Subcutaneous adipose tissue (tissue), 4 donors: ENCODE measurements around the gene MIGA2. TPM values are rescaled to one million over a fixed set of nuclear protein-coding genes. Genes with fewer than 3 reads are reported as not detected.

Experiments
- CTCF ChIP-seq: fragments of 450-650 bp; IDR thresholded peaks from one replicate; pipeline ENCODE4 v1.5.1; 2016; ENCODE audit warnings: low read depth, mild to moderate bottlenecking, control low read depth, antibody characterized with exemption, moderate library complexity
- total RNA-seq, 4 donors: library from RNA; depleted of rRNA; stranded (reverse); fragments of >200 nt; gene quantifications; one replicate each; pipeline ENCODE4 v1.1.0, GENCODE V29; 2016

MIGA2 gene
- total RNA-seq, 4 donors from 2014 or later = 8.8 to 50.5 (median 12.4) TPM

DNA sequence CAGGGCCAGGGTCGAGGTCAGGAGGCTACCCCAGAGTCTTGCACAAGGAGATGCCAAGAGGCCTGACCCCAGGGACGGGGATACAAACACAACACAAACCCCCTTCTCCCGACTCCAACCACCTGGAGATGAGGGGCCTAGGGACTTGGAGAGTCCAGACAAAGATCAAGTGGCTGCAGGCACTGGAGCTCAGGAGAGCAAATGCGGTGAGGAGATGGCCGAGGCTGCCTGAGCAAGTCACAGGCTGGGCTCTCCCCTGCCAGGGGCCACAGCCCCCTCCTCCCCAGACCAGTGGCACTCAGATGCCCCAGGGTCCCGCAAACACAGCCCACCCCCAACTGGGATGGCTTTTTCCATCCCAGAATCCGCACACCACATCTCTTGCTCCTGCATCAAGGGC, 24.1 kb upstream of the MIGA2 start:
- TF ChIP-seq CTCF = no peak

GRCh38 chr9:129012893-129013448, 23.5 kb upstream of the MIGA2 start:
- no peak for TF ChIP-seq CTCF

DNA sequence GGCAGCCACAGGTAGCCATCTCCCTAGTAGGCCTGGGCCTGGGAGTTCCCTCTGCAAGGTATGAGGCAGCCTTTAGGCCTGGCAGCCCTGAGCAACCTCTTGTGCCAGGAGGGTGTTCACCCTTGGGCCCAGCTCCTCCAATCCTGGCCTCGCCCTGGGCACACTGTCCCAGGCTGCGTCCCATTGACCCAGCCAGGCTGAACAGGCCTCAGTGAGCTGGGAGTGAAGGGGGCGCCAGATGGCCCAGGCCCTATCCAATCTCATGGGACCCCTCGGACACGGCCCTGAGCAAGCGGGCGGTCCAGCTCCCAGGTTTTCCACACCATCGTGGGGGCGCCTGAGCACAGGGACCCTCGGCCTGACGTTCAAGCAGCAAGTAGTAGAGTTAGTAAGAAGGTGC, 22.8 kb upstream of the MIGA2 start:
- no peak for TF ChIP-seq CTCF

DNA sequence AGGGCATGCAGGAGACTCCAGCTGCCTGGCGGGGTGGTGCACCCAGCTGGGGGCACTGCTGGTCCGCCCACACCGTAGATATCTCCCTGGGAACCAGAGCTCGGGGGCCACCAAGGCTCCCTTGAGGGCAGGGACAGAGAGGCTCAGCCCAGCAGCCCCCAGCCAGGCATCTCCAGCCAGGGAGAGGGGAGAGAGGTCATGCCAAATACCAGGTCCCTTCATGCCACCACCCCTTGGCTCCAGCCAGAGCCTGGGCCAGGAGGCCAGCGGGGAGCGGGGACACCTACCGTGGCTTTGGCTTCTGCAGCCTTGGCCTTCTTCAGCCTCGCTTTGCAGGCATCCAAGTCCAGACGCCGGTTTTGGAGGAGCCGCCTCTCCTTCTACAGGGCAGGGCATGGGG, 22.3 kb upstream of the MIGA2 start:
- no peak for TF ChIP-seq CTCF

DNA sequence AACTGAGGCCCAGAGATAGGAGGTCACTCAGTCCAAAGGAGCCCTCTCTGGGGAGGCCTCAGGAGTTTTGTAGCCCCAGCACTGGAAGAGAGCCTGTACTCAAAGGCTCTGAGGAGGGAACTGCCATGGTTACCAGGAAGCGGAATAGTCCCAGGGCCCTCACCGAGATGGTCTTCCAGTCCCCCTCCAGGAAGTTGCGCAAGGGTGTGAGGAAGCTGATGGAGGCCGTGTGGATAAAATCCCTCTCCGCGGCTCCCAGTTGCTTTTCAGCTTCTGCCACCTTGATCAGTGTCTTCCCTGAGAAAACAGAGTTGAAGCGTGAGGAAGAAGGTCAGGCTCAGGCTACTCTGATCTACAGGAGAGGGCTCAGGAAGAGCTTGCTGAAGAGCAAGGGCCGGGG, 21.8 kb upstream of the MIGA2 start:
- no peak for TF ChIP-seq CTCF

- TF ChIP-seq CTCF = no peak
Measured at GRCh38 chr9:129021091-129021490, 15.3 kb upstream of the MIGA2 start.

DNA sequence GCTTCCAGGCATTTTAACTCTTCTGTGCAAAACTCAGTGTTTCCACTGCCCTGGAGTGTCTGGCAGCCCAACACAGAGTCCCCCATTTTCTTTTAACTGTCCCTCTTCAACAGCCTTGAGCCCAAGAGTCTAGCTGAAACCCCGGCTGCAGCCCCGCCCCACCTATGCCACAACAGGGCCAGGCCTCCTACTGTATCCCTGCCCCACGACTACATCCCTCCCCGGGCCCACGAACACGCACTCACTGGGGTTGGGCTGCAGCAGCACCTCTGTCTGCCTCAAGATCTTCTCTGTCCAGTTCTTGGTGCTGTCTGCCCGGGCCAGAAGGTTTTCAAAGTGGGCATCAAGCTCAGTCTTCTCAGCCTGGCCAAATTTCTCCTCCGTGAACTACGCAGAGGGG, 14.4 kb upstream of the MIGA2 start:
- no peak for TF ChIP-seq CTCF
